ENCODE measurements around the gene DNASE1L3.

DNASE1L3 gene

GRCh38 chr3:58157700-58158099 is 53.1 kb downstream of the DNASE1L3 start:
- DNase-seq = no peak

GRCh38 chr3:58155838-58156237 is 54.9 kb downstream of the DNASE1L3 start:
- no peak for DNase-seq

DNA sequence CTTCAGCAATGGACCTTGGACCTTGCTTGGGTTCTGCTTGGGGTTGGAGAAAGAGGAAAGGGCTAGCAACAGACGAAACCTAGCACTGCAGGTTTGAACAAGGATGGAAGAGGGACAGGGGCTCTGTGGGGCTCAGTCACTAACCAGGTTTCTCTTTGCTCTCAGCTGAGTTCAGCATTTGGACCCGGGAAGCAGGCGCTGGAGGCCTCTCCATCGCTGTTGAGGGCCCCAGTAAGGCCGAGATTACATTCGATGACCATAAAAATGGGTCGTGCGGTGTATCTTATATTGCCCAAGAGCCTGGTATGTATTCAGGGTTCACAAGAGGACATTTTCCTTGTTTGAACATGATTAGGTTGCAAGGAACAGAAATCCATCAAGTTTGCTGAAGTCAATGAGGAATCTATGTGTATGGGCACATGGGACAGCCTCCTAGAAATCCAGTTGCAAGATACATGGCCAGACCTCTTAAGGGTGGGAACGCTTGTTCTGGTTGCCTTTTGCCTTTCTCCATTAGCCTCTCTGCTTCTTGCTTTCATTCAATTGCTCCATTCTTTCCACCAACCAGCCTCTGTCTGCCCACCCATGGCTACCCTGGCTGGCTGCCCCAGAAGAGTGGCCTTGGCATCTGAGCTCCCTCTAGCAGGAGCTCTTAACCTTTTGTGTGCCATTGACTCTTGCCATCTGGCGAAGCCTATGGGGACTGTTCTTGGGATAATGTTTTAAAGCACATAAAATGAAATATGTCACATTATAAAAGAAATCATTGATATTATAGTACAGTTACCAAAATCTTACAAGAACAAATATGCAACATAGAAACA is 55.9 kb downstream of the DNASE1L3 start:
- DNase-seq = no peak

DNA sequence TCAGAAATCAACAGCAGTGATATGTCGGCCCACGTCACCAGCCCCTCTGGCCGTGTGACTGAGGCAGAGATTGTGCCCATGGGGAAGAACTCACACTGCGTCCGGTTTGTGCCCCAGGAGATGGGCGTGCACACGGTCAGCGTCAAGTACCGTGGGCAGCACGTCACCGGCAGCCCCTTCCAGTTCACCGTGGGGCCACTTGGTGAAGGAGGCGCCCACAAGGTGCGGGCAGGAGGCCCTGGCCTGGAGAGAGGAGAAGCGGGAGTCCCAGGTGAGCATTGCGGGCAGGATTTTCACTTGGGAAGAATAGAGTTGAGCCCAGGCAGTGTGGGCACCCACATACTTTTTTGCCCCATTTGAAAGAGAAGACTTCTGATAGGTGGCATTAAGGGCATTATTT is 57.4 kb downstream of the DNASE1L3 start:
- DNase-seq = no peak

DNA sequence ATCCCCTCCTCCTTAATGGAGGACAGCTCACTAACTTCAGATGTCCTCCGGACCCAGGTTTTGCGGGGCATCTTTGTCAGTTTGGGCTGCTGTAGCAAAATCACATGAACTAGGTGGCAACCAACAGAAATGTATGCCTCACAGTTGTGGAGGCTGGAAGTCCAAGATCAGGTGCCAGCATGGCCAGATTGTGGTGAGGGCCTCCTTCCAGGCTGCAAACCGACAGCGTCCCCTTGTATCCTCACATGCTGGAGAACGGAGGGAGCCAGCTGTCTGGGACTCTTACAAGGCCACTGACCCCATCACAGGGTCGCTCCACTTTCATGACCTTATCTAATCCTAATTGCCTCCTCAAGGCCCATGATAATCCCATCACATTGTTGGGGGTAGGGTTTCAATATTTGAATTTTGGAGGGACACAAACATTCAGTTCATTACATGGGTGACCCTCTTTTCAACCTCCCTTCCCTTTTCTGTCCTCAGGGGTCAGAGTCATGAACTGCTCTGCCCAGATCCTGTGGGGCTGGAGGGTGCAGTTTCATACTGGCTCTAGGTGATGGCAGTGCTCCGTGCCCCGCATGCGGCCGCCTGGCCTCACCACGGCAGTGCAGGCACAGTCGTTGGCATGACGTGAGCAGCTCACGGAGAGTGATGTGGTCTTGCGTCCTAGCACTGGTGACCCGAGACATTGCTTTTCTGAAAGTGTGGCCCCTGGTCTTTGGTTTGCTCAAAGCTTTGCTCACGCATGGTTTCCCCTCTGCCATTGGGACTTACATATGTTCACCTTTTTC is 58.4 kb downstream of the DNASE1L3 start:
- no peak for DNase-seq

DNA sequence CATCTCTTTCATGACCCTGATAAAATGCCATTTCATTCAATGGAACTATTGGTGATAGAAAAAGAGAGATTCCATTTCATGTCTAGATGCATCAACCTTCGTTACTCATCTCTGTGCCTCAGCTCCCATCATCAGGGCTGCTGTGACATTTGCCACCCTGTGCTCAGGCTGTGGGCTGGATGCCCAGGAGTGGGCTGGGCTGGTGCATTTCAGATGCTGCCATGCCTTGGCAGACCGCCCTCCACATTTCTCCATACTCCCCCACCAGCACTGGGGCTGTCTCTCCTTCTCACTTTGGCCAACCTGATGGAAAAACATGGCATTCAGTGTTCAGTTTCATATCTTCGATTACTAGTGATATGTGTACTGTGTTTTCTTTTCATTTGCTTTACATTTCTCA is 59.1 kb downstream of the DNASE1L3 start:
- no peak for DNase-seq

GRCh38 chr3:58150810-58151199 is 60.0 kb downstream of the DNASE1L3 start:
- no peak for DNase-seq

DNA sequence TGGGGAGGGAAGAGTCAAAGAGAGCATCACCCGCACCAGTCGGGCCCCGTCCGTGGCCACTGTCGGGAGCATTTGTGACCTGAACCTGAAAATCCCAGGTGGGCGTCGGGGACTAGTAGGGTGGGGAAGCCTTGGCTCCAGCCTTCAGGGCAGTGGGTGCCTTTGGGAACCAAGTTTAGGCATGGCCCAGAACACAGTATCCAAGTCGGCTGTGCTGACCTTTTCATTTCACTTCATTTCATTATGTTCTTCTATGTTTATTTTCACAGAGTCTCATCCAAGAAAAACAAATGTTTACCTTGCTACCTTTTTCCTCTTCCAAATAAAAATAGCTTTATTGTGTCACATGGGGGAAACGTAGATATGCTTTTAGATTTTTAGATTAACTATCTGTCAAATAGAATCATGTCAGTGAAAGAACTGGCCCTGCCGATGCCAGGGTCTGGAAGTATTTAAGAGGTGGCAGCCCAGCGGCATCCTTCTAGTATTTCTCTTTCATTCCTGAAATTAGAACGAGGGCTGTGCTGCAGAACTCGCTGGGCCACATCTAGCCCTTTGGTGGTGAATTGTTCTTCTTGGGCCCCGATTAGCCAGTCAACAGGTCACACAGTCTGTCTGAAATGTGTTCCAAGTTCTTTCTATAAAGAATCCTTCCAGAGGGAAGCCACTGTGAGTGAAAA is 60.5 kb downstream of the DNASE1L3 start:
- no peak for DNase-seq

DNA sequence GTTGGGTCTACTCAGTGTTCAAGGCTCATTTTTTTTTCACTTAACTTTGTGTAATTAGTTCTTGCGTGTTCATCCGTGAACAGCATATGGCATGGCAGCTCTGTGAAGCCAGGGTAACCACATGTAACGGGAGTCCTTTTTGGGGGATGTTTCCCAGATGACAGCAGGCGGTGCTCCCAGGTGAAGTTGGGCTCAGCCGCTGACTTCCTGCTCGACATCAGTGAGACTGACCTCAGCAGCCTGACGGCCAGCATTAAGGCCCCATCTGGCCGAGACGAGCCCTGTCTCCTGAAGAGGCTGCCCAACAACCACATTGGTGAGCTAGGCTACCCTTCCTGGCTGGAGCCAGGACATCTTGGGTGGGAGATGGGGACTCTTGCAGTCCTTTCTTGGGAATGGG is 62.7 kb downstream of the DNASE1L3 start:
- no peak for DNase-seq

GRCh38 chr3:58144478-58145325 is 66.1 kb downstream of the DNASE1L3 start:
- DNase-seq = no peak

GRCh38 chr3:58143417-58144055 is 67.2 kb downstream of the DNASE1L3 start:
- DNase-seq = no peak

Data from stimulated activated CD4-positive, alpha-beta T cell treated with anti-CD3 and anti-CD28 coated beads, Interleukin-4, amount 100 ng/mL, for 4 hours (primary cell).